Posterior cingulate gyrus (tissue), 11 donors: ENCODE data around the gene ARMC8.

ENCODE experiments used
- DNase-seq, 10 donors: peaks; one replicate each; pipeline versions ENCODE4 v3.0.0 to v3.0.0-alpha.2; 2020 to 2021; ENCODE audit warnings: mixed read lengths in 3 of 10
- intact Hi-C: fragments of 100-400 bp; cut with DNase I; formaldehyde crosslinking; loops from one replicate; pipeline ENCODE4 v1.15.1; 2023

ARMC8 gene

DNA sequence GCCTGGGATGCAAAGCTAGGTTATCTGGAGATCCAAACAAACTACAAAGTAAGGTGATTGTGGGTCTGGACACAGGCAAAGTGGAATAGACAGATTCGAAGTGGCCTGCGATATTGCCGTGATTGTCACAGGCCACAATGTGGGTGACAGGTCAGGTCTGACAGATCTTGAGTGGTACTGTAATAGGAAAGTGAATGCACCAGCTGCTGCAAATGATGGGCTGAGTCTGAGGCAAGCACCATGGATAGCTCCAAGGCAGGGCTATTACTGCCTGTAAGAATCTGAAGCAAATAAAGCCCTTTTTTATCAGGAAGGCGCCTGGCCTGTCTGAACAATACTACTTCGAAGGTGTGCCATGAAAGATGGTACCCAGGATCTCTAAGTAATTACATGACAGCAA, 10.0 kb downstream of the ARMC8 start:
- intact Hi-C loops, result no loop called here
- DNase-seq, result peak in 3 of 10 donors; percentile 14 to 83 (median 34)

DNA sequence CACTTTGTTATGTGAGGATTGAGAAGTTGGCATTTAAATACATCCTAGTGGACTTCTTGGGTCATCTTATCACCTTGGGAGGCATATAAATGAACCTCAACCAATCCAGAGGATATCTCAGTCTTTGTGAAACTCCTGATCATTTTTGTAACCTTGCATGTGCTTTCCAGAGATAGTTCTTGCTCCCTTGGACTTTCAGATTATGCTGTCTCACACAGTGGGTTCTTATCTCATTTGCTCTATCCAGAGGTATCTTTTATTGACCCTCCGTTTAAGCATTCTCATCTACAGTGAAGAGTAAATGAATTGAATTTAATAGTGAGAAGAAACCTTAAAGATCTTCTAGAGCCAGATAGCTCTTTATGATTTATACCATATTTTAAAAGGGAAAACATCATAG, 10.4 kb downstream of the ARMC8 start:
- DNase-seq, result no peak
- intact Hi-C loops, result no loop called here

DNA sequence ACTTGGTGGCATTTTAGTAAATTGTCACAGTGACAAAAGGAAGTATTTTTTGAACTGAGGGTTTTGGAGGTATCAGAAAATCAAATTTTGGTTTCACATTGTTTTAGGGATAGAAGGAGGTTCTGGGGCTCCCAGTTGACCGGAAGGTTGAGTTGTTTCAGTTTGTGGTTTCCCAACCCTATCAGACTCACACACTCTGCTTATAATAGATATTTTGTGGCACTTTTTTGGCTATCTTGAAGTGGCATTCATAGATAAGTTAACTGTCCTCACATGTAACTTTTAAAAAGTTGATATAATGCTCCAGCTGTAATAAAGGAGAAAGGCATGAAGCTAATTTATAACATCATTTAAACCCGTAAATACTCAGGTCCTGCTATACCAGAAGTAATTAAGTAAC, 12.8 kb downstream of the ARMC8 start:
- intact Hi-C loops, result no loop called here
- DNase-seq, result no peak

DNA sequence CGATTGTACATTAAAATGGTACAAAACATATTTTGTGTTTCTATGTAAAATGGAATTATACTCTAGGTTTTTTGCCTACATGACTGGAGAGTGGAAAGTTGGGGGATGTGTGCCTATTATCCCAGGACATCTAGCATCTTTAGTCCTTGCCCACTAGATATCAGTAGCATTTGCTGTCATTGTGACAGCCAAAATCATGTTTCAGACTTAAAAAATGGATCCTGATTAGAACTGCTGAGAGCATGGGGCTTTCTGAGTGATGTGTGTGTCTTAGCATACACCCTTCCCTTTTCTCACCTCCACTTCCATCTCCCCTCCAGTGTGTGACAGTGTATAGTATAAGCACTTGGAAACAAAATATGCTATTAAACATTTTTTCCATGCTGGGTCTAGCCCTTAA, 13.3 kb downstream of the ARMC8 start:
- intact Hi-C loops, result no loop called here
- no peak for DNase-seq

DNA sequence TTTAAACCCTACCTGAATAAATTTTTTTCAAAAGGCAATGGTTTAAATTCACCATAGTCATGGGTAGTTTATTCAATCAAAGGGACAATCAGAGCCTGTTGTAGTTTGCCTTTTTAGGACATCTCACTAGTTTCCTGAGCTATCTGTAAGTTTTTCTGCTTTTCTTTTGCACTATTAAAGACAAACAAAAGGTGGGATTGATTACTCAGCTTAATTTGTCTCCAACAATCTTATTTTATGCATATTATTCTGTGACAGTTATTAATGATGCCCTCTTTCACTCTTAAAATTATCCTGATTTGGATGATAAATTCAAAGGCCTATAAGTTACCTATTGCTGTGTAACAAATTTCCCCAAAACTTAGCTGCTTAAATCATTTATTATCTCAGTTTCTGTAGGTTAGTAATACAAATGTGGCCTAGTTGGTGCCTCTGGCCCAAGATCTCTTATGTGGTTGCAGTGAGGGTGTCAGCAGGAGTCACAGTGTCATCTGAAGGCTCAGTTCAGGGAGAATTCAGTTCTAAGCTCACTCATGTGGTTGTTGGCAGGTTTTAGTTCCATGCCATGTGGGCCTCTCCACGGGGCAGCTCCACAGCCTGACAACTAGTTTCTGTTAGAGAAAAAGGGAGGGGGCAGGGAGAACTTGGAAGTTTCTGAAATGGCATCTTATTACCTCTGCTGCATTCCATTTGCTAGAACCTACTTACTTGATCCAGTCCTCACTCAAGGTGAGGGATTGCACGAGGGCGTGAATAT, 16.0 kb downstream of the ARMC8 start:
- intact Hi-C loops, result no loop called here
- no peak for DNase-seq

DNA sequence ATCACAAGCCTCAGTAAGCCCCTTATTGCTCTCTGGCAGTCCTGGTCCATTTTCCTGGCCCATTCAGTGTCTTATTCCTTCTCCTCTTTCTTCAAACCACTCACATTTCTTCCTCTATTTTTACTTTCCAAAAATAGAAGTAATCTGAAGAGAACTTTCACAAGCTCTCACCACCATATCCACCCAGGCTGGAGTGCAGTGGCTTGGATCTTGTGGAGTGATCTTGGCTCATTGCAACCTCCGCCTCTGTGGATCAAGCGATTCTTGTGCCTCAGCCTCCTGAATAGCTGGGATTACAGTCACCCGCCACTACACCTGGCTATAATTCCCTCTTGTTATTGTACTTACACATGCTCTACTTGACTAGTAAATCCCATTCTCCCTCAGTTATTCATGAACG, 16.8 kb downstream of the ARMC8 start:
- intact Hi-C loops, result no loop called here
- DNase-seq, result no peak

DNA sequence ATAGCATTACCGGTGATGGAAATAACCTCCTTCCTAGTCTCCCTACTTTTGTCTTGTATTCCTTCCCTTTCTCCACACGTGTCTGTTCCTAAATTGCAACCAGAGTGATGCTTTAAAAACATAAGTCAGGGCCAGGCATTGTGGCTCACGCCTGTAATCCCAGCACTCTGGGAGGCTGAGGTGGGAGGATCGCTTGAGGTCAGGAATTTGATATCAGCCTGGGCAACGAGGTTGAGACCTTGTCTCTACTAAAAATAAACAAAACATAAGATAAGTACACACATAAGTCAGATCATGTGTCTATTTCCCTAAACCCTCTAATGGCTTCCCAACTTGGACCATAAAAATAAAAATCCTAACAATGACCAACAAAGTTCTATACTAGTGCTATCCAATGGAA, 18.4 kb downstream of the ARMC8 start:
- no peak for DNase-seq
- intact Hi-C loops, result no loop called here

DNA sequence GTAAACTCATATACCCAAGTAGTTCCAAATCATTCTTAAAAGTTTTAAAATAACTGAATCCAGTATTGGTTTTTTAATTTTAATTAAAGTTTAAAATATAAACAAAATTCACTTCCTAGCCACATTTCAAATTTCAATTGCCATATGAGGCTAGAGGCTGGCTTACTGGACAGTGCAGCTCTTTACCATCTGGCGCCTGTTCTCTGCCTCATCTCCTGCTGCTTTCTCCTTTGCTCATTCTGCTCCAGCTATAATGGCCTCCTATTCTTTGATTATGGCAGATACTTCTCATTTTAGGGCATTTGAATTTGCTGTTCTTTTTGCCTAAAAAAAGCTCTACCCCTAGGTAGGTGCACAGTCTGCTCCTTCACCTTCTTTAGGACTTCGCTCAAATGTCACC, 19.1 kb downstream of the ARMC8 start:
- intact Hi-C loops, result no loop called here
- no peak for DNase-seq

DNA sequence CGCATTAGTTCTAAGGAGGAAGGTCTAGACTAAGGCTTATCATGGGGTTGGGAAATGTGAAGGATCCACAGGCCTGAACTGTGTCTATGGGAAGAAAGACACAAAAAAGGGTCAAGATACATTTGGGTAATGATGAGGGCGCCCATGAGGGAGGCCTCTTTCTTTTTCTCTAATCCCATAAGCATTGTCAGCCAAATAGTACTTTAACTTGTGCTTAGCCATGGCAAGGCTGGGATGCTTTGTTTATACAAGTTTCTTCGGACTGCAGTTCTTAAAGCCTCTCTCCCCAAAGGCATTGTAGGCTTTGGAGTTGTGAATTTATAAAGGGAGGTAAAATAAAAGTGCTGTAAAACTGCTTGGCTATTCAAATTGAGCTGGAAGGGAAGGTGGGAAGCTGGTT, 23.4 kb downstream of the ARMC8 start:
- intact Hi-C loops, result no loop called here
- DNase-seq, result no peak

DNA sequence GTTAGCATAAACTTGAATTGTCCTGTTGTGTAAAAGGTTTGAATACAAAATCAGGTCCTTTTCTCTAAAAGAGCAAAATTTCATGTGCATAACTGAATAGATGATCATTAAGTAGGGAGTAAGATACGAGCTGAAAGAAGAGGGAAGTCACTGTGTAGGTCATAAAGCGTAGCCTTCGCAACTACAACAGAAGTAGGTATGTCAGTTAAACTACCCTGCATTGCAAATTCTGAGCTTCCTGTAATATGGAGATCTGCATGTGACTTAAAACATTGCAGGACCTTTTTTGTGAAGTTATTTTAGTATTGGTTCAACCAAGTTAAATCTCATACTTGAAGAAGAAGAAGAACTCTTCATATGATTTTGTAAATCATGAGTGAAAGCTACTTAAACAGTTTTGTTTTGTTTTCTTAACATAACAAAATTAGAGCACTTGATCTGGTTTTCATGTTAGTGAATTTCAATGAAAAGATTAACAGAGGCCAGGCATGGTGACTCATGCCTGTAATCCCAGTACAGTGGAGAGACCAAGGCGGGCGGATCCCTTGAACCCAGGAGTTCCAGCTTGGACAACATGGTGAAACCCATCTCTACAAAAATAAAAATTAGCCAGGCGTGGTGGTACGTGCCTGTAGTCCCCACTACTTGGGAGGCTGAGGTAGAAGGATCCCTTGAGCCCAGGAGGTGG, 26.4 kb downstream of the ARMC8 start:
- DNase-seq, result no peak

DNA sequence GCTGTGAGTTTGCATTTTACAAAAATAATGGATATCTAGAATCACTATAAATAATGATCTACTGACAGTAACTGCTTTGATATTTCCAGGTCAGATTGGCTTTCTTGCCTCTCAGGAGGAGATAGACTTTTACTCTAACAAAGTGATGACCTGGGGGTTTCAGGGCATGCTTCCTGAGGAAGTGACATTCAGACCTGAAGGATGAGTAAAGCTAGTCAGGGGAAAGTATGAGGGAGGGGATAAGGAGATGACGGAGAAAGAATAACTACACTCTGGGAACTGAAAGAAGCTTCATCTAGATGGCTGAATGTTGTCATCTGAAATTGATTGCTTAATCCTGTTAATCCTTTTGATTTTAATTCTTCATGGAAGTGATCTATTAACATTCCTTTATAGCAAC, 32.2 kb downstream of the ARMC8 start:
- intact Hi-C loops, result no loop called here
- no peak for DNase-seq

More for the DNA sequence above, 26.4 kb downstream of the ARMC8 start:
- intact Hi-C loops, result no loop called here

DNA sequence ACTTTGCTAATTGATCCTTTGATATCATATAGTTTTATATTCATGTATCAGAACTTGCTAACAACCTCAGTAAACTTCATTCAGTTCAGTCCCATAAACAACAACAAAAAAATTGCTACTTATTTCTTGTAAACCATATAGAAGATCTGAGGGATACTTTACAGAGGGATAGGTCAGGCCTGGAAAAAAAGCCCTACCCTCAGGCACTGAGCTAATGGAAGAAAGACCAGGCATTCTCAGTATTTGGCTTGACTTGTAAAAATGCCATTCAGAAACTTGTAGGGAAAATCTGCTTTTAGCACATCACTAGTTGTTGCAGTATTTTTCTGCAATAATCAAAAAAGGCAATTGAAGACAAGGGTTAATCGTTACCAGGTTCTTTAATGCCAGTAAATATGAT, 33.1 kb downstream of the ARMC8 start:
- DNase-seq, result no peak
- intact Hi-C loops, result no loop called here

DNA sequence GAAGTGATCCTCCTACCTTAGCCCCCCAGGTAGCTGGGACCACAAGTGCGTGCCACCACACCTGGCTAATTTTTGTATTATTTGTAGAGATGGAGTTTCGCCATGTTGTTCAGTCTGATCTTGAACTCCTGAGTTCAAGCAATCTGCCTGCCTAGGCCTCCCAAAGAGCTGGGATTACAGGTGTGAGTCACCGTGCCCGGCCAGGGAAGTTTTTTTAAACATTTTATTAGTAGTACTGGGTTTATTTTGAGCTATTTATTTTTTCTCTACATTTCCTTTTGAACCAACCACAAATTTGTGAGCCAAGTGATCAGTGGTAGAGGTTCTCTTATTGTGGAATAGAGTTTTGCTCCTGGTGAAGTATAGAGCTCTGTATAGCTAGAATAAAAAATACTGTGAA, 33.7 kb downstream of the ARMC8 start:
- DNase-seq, result no peak
- intact Hi-C loops, result no loop called here

DNA sequence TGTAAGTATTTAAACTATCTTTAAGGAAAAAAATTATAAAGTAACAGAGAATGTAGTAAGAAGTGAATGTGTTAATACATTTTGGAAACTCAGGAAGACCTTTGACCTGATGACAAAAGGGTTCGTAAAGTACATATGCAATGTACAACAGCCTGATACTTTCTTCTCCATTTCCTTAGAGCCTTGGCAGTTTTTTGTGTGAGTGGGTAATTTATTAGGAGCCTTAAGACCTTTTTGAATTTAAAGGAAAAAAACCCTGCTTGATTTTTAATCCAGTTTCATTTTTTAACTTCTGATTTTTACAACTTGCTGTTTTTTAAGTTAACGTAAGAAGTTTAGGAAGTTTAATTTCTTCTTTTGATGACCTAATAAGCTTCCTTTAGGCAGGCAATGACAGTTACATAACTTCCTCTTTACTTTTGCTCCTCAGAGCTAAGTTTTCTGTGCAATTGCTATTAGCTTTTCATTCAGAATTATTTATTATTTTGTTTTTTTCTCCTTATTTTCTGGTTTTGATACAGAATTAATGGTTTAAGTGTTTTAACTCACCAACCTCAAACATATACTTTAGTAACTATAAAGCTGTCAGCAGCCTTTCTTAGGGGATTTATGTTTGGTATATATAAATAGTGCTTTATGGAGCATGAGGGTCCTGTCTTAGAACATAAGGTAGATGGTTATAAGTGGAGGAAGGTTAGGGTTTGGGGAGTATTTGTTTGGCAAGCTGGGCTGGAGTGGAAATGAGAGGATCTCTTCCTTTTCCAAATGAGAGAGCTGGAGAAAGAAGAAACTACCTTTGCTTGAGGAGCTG, 35.2 kb downstream of the ARMC8 start:
- intact Hi-C loops, result no loop called here
- no peak for DNase-seq

DNA sequence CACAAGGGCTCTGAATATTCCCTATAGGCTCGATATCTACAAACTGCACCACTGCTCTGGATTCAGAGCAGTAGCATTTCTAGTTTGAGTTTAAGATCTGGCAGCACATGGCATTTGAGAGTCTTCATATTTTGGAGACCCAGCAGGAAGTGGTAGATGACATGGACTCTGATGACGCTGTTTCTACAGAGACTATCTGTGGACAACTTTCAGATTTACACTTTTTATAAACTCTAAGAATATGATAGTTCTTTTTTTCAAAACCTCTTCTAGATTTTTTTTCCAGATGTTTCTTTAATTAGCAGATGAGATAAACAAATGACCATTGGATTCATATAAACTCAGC, 35.8 kb downstream of the ARMC8 start:
- intact Hi-C loops, result no loop called here
- DNase-seq, result no peak

DNA sequence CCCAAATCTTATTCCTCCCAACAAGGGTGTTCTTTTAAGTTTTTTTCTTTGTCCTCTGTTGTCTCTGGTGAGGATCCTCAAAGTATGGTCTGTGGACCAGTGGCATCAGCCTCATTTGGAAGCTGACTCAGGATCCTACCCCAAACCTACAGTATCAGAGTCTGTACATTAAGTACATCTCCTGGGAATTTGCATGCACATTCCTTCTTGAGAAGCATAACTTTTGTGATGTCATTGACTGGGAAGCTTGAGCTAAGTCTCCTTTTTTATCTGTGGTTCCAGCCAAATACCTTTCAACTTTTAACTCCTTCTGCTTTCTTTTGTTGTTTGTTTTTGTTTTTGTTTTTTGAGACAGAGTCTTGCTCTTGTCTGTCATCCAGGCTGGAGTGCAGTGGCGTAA, 40.5 kb downstream of the ARMC8 start:
- intact Hi-C loops, result no loop called here

DNA sequence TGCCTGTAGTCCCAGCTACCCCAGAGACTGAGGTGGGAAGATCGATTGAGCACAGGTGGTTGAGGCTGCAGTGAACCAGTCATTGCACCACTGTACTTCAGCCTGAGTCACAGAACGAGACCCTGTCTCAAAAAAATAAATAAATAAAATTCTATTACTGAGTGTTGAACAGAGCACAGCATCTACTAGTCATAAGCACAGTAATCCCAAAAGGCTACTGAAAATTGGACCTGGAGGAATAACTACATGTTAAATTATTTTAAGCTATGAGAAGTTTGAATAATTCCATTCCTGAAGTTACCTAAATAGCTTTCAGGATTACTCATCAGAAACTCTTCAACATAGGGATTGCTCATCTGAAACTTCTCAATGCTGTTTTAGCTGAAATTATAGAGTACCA, 43.4 kb downstream of the ARMC8 start:
- DNase-seq, result no peak
- intact Hi-C loops, result no loop called here

More for the DNA sequence above, 40.5 kb downstream of the ARMC8 start:
- no peak for DNase-seq

DNA sequence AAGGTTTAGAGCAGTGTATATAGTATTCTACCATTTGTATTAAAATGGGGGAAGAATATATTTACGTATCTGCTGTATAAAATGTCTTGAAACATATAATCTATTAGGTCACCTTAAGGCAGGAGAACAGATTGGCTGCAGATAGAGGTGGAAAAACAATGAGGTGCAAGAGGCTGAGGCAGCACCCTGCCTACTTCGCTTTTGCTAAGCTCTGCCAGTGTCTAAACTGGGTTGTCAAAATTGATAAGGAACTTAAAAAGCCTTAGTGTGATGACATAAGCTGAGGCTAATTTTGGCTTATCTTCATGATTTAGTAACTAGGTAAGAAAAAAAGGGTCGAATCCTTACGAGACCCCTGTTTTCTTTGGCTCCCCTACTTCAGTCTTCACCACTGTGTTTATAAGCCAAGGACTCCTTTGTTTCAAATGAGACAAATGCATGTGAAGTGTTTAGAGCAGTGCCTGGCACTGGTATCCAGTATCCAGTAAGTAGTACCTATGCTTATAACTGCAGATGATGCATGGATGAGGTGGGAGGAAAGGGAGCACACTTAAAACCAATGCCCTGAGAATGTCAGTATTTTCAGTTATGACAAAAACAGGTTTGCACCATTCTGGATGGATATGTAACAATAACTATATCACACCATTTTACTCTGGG, 45.7 kb downstream of the ARMC8 start:
- intact Hi-C loops, result no loop called here
- DNase-seq, result no peak

DNA sequence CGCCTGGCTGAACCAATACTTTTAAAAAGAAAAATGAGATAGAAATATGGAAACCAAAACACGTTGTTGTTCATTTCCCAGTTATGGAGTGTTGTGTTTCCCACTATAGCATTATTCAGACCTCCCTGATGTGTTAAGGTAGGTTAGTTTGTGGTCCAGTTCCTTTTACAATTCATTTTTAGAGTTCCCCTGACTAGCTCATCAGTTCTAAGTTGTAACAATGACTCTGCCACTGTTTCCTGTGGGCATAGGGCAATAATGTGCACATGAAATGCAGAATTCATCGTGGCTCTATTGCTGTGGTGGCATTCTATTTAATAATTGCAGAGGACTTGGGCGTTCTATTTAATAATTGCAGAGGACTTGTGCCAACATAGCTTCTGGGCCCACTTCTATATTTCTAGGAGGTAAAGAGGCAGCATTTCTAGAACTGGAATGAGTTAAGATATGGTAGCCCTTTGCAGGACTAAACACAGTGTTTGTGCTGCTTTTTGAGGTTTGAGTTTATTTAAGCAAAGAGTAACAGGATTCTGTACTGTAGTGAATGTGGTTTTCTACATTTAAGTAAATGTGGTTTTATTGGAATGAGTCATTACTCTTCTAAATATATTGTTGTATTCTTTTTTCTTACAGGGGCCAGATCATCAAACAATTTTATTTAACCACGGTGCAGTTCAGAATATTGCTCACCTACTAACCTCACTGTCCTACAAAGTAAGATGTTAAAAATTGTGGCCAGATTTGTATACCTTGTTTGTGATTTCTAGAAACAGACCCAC, 47.5 kb downstream of the ARMC8 start:
- intact Hi-C loops, result no loop called here
- no peak for DNase-seq

DNA sequence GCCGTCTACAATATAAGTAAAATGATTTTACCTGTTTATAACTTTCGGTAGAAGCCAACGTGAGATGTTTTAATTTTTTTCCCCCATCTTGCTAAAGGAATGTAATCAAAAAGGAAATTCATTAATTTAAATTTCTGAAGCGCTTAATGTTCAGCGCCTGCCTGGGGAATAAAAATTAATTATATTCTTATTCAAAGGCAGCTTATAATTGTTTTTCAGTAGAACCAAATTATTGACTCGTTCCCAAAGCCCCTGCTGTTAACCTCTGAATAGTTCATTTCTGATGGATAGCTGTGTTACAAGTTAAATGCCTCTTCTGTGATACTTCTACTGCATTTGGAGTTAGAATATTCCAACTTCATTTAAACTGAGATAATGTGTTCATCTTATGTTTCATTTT, 51.6 kb downstream of the ARMC8 start:
- intact Hi-C loops, result no loop called here
- DNase-seq, result no peak
